ENCODE results near the gene FANCC.

DNA sequence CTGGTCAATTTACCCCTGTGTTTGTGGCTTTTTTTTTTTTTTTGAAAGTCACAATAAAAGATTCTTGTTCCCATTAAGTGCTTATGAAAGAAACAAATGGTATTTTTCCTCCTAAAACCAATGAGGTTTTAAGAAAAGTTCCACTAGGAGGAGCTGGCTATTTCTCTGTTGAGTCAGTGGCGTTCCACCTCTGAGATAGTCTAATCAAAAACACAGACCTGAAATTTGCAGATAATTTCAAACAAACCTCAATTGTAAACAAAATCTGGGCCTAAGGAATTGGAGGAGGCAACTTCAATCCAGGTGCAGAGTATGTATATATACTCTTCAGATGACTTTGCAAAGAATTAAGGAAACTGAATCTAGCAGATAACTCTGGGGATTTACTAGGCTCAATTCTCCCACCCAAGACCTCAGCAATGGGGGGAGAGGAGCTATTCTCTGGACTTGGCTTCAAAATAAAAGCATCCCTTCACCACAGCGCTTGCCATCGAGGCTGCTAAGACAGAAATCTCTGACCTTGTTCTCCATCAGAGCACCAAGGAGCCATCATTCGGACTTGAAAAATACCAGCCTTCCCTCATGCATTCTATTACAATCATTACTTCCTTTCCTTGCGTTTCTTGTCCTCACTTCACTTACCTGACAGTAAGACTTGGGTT, 52.4 kb downstream of the FANCC start:
- TF ChIP-seq EP300 (IDR thresholded peaks at IDR 0.05; ENCODE audit: borderline replicate concordance), result no peak
- TF ChIP-seq, protein P1, sequence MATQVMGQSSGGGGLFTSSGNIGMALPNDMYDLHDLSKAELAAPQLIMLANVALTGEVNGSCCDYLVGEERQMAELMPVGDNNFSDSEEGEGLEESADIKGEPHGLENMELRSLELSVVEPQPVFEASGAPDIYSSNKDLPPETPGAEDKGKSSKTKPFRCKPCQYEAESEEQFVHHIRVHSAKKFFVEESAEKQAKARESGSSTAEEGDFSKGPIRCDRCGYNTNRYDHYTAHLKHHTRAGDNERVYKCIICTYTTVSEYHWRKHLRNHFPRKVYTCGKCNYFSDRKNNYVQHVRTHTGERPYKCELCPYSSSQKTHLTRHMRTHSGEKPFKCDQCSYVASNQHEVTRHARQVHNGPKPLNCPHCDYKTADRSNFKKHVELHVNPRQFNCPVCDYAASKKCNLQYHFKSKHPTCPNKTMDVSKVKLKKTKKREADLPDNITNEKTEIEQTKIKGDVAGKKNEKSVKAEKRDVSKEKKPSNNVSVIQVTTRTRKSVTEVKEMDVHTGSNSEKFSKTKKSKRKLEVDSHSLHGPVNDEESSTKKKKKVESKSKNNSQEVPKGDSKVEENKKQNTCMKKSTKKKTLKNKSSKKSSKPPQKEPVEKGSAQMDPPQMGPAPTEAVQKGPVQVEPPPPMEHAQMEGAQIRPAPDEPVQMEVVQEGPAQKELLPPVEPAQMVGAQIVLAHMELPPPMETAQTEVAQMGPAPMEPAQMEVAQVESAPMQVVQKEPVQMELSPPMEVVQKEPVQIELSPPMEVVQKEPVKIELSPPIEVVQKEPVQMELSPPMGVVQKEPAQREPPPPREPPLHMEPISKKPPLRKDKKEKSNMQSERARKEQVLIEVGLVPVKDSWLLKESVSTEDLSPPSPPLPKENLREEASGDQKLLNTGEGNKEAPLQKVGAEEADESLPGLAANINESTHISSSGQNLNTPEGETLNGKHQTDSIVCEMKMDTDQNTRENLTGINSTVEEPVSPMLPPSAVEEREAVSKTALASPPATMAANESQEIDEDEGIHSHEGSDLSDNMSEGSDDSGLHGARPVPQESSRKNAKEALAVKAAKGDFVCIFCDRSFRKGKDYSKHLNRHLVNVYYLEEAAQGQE (IDR thresholded peaks at IDR 0.05; ENCODE audit: low read depth), result no peak
- TF ChIP-seq CEBPB (IDR thresholded peaks at IDR 0.05), result no peak
- TF ChIP-seq EGR1 (IDR thresholded peaks at IDR 0.05), result no peak
- TF ChIP-seq, protein P2, sequence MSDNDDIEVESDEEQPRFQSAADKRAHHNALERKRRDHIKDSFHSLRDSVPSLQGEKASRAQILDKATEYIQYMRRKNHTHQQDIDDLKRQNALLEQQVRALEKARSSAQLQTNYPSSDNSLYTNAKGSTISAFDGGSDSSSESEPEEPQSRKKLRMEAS (IDR thresholded peaks at IDR 0.05), result no peak
- peak; percentile 27; the same call in 1 of the 2 replicates for TF ChIP-seq RAD21 (IDR thresholded peaks at IDR 0.05; ENCODE audit: low read depth)
- no peak for TF ChIP-seq FOXM1 (IDR thresholded peaks at IDR 0.05; ENCODE audit: borderline replicate concordance, low read depth)
- no peak for TF ChIP-seq YY1 (IDR thresholded peaks at IDR 0.05; ENCODE audit: low read depth)

Measured in Ishikawa (cell line).